Dermis microvascular lymphatic vessel endothelial cell (primary cell): ENCODE data around the gene GPR171. TPM values are rescaled to one million over a fixed set of nuclear protein-coding genes. Genes with fewer than 3 reads are reported as not detected.
"Not testable (repeated sequence)": the region's sequence is repeated elsewhere in the genome, so short reads cannot be mapped to it uniquely, and the experiment has no call there.

Source experiments
- DNase-seq, 2 donors: peaks; one replicate each; pipeline versions ENCODE4 v3.0.0 to v3.0.0-alpha.2; 2010; ENCODE audit warnings: low read depth in 2 of 2
- total RNA-seq: library from RNA; depleted of rRNA; stranded (reverse); fragments of >200 nt; gene quantifications from 2 replicates; pipeline ENCODE4 v1.2.1, GENCODE V29; 2014

Gene GPR171
- total RNA-seq, 1 donor from 2014 or later = not detected

DNA sequence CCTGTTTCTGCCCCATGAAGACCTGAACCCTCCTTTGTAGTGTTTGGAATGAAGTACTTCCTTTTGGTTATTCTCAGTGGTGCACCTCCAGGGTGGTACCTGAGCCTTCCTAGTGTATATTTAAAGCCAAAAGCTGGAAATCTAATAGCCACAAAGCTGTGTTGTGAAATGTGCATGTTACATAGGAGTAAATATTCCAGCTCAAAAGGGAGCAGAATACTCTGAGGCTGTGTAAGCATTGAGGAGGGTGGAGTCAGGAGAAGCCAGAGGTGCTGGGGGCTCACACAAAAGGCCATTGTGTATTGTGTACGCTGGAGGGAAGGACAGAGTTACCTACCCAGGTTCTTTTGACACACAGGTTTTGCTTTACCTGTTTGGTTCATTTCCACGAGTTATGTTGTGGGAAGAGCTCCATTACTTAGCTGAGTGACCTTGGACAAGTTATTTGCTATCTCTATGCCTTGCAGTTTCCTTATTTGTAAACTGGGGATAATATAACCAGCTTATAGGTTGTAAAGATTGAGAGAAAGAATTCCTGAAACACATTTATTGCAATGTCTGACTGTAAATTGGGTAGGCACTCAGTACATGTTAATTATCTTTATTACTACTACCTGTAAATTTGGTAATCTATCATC lies 24.7 kb downstream of the GPR171 start:
- DNase-seq = no peak

DNA sequence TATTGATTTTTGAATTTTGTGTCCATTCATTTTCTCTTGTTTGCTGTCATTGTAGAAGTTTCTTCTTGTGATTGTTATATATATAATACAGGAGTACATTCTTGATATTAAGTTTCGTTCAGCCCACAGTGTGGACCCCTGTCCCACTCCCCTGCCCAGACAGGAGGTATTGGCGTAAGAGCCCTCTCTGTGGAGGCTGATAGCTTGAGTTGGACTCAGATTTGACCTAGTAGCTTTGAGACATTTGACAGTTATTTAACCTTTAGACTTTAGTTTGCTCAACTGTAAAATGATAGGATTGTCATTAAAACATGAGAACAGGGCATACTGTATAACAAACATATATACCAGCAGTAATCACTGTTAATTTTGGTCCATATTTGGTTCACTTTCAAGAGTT lies 27.1 kb downstream of the GPR171 start:
- no peak for DNase-seq

DNA sequence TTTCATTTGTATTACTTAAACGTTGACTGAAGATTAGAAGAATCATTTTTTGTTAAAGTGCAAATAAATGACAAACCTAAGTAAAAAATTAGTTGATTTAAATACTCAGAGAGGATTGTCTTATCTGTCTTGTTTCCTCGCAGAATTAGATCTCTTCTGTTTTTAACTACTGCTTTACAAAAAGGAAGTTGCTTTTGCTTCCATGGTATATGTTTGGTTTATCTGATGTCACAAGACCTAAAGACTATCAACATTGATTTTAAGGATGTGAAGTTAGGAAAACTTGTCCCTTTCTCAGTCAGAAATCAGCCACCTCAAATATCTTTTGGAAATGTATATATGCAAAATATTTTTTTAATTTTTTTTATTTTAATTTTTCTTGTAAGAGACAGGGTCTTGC lies 28.7 kb downstream of the GPR171 start:
- no peak for DNase-seq

- DNase-seq = no peak
Measured at GRCh38 chr3:151171145-151171757, 31.8 kb downstream of the GPR171 start.

DNA sequence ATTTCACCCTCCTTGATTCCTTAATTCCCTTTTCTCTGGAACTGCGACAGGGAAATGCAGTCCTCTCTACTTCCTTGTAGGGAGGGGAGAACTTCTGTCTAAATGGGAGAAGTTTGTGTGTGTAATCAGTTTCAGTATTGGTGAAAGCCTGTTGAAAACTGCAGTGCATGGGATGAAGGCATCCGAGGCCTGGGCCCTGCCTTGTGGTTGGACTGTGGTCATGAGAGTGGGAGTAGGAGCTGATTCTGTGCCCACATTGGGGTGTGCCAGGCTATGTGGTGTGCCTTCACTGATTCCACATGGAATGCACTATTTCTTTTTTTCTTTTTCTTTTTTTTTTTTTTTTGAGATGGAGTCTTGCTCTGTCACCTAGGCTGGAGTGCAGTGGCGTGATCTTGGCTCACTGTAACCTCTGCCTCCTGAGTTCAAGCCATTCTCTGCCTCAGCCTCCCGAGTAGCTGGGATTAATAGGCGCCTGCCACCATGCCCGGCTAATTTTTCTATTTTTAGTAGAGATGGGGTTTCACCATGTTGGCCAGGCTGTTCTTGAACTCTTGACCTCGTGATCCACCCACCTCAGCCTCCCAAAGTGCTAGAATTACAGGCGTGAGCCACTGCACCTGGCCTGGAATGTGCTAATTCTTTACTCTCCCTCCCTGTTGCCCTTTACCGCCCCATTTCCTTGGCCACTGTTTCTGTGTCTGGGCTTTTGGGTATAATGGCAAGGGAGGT lies 32.9 kb downstream of the GPR171 start:
- not testable (repeated sequence) for DNase-seq

DNA sequence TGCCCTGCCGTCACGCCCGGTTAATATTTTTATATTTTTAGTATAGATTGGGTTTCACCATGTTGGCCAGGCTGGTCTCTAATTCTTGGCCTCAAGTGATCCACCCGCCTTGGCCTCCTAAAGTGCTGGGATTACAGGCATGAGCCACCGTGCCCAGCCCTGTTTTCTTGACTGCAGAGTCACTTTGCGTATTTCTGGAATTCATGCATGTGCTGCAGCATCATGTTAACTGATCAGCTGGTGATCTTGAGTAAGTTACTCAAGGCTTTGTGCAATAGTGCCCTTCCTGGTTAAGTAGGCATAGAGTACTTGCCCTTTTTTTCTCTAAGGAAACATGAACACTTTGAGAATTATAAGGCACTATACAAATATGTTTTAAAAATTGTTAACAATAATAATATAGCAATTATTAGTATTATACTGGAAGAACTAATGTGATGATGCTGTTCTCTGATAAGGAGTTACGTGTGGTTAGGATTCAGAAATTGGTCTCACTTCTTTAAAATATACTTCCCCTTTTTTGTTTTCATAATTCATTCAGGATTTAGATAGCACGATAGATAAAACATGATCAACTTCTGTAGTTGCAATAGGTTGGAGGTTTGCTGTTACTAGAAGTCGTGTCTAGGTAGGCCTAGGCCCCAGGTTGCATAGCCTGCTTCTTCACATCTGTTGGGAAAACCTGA lies 33.6 kb downstream of the GPR171 start:
- DNase-seq = no peak

DNA sequence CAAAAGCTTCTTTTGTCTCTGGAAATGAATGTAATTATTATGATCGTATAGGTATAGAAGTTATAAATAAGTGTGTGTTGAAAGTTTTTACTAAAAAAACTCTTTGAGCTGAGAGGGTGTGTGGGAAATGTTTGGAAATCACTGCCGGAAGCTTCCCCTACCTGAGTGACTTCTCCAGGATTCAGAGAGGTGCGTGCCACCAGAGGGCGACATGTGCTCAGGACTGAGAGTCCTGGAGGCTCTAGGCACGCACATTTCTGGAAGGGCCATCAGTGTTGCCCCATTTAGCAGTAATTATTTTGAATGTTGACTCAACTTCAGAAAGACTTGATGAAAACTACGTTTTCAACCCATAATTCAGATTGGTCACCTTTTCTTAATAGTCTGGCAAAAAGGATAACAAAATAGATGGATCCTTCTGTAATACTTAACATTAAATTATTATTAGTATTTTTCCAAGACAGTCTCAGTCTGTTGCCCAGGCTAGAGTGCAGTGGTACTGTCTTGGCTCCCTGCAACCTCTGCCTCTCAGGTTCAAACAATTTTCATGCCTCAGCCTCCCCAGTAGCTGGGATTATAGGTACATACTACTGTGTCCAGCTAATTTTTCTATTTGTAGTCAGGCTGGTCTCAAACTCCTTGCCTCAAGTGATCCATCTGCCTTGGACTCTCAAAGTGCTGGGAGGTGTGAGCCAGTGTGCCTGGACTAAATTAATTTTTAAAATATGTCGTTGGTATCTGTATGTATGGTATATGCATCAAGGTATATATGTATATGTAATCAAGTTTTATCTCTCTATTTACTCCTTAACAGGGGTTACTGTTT lies 34.5 kb downstream of the GPR171 start:
- peak; percentile 7 to 48 for DNase-seq

GRCh38 chr3:151166161-151166560 lies 36.9 kb downstream of the GPR171 start:
- DNase-seq = no peak

- DNase-seq = no peak
Measured at GRCh38 chr3:151165226-151165625, 37.8 kb downstream of the GPR171 start.

- no peak for DNase-seq
Measured at GRCh38 chr3:151159806-151160205, 43.2 kb downstream of the GPR171 start.

DNA sequence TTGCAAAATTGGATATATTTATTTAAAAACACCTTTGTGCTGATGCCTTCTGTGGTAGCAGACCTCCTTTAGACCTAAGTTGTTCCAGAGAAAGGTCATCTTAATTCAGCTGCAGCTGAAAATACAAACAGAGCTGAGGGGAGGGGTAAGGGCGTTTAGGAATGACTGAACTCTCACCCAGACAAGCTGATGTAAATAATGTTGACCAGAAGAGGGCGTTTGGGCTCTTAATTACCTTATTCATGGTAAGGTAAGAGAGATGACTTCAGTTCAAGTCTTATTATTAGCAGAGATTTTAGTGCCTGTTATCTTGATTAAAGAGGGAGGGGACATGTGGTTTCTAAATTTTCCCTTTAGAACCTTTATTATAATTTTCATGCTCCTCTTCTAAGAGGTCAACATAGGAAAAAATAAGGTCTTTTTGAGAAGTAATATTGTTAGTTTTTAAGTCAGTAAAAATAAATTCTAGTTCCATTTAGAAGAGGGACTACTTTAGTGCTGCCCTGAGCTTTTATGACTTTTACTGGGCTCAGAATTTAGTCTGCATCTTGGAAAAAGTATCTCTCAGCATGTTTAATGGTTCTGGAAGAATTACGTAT lies 46.3 kb downstream of the GPR171 start:
- DNase-seq = peak; percentile 29 to 67

DNA sequence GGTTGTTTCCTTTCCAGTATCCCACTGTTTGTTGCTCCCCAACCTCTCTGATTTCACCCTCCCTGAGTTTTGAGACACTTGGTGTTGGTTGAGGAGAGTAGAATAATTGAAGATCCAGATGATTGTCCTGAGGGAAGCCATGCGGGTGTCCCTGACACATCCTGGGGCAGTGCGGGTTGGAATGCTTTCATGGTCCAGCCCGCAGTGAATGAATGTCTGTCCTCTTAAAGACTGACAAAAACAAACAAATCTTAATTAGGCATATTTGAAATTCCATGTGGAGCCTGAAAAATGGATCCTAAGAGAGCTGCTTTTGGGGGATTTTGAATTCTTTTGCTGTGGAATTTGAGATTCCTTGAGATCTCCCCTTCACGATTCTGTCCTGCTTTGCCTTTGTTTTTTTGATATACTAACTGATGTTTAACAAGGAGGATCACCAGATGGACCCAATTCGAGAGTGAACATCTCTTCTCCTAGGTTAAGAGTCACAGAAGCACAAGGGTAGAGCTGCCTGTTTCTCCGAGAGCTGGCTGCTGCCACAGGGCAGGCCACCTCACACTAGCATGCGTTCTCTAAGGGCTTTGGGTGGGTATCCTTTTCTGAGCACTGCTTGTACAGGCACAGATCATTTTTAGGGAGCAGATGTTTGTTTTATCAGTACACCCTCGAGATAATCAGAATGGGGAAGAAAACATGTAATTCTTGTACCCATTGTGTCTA lies 47.4 kb downstream of the GPR171 start:
- DNase-seq = no peak

DNA sequence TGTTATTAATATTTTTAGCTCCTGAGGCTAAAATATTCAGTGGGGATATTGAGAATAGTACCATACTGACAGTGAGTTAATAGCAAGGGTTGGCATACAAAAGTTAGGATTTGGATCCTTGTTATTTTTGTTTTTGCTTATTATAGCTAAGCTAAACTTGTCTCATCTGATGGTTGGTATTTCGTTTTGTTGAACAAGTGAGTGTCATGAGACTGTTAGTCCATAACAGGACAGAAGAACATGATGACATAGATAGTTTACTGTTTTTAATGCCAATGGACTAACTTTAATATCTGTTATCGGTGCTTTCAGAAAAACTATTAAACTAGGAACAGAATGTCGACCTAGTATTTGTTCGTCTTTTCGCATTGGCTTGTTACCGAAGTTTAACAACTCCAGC lies 48.5 kb downstream of the GPR171 start:
- no peak for DNase-seq

- no peak for DNase-seq
Measured at GRCh38 chr3:151152455-151153079, 50.4 kb downstream of the GPR171 start.

Other genes starting within 250 kb of the GPR171 start
- not detected in 2 replicates for gene CLRN1, start 230.5 kb downstream of the GPR171 start, total RNA-seq
- 0.13 TPM in 2 replicates for gene MED12L, start 117.6 kb downstream of the GPR171 start, total RNA-seq
- not detected in 2 replicates for gene P2RY14, start 75.3 kb upstream of the GPR171 start, total RNA-seq
- under 0.01 TPM in 1 of 2 replicates, not detected in the other for gene GPR87, start 113.6 kb upstream of the GPR171 start, total RNA-seq
- gene P2RY13, start 126.3 kb upstream of the GPR171 start, total RNA-seq = not detected in 2 replicates
- gene P2RY12, start 181.5 kb upstream of the GPR171 start, total RNA-seq = not detected in 2 replicates